Measurements from ENCODE around the gene ELOVL2. TPM values are rescaled to one million over a fixed set of nuclear protein-coding genes. Genes with fewer than 3 reads are reported as not detected.

ELOVL2 gene
- total RNA-seq, 2 experiments from 2014 or later: not detected

DNA sequence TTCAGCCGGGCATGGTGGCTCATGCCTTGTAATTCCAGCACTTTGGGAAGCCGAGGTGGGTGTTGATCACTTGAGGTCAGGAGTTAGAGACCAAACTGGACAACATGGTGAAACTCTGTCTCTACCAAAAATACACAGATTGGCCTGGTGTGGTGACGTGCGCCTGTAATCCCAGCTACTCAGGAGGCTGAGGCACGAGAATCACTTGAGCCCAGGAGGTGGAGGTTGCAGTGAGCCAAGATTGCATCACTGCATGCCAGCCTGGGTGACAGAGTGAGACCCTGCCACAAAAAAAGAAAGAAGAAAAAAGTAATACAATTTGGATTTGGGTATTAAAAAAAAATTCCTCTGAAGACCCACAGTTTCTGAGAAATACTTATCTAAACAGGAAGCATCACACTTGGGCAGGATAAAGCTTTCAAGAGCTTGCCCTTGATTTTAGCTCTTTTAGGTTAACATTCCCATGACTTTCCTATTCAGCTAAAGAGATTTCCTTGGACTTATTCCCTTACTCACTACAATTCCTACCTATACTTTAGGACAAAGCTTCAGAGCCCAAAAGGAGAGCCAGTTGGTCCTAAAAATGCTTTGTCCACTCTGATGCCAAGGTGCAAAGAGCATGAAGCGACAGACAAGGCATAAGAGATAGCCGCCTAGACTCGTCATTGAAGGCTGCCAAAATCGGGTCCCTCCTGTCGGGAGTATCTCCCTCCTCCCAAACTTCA is 1.9 kb downstream of the ELOVL2 start:
- peaks cover 8% of the 10 kb centered on the region for H3K4me1 Mint-ChIP-seq
- H3K4me3 Mint-ChIP-seq: no peak overlapping the region
- no peak overlapping the region for H3K27ac Mint-ChIP-seq
- H3K27me3 Mint-ChIP-seq: peaks cover 72% of the 10 kb centered on the region
- DNase-seq: no peak
- H3K9me3 Mint-ChIP-seq: no peaks in the 10 kb centered on the region
- peaks cover 2% of the 10 kb centered on the region for H3K36me3 Mint-ChIP-seq

DNA sequence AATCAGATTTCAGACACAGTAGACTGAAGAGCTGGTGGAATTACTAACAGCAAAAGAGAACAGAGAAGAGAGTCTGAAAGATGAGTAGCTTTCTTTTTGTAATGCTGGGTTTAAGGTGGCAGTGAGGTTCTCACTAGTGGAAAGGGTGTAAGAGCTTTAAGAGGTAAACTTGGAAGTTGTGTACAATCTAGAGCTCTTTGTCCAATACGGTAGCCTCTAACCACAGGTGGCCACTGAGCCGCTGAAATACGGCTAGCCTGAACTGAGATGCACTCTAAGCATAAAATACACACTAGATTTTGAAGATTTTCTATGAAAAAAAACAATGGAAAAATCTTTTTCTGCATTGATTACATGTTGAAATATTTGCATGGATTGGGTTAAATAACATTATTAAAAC is 4.0 kb downstream of the ELOVL2 start:
- no peak for DNase-seq
- H3K36me3 Mint-ChIP-seq: peaks cover 2% of the 10 kb centered on the region
- H3K27ac Mint-ChIP-seq: no peak overlapping the region
- H3K4me1 Mint-ChIP-seq: peaks cover 8% of the 10 kb centered on the region
- H3K27me3 Mint-ChIP-seq: peaks cover 76% of the 10 kb centered on the region
- no peak overlapping the region for H3K4me3 Mint-ChIP-seq
- no peaks in the 10 kb centered on the region for H3K9me3 Mint-ChIP-seq

DNA sequence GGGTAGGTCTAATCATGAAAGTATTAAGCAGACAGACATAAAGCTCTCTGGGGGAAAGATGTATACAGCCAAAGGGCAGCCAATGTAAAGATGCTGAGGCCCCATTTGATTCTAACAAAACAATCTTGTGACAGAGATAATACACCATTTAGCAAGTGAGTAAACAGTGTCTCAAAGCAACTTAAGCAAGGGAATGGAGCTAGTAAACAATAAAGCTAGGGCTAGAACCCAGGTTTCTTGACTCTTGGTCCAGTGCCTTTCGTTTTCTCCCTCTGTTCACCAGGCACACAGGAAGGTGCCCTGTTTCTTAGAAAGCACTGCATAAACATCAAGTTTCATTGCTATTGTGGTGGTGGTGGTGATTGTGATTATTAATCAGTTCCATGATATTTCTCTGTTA is 5.1 kb downstream of the ELOVL2 start:
- no peak for DNase-seq
- H3K9me3 Mint-ChIP-seq: no peaks in the 10 kb centered on the region
- H3K36me3 Mint-ChIP-seq: peaks cover 2% of the 10 kb centered on the region
- H3K4me3 Mint-ChIP-seq: no peak overlapping the region
- peaks cover 74% of the 10 kb centered on the region for H3K27me3 Mint-ChIP-seq
- peaks cover 6% of the 10 kb centered on the region for H3K4me1 Mint-ChIP-seq
- H3K27ac Mint-ChIP-seq: no peak overlapping the region

DNA sequence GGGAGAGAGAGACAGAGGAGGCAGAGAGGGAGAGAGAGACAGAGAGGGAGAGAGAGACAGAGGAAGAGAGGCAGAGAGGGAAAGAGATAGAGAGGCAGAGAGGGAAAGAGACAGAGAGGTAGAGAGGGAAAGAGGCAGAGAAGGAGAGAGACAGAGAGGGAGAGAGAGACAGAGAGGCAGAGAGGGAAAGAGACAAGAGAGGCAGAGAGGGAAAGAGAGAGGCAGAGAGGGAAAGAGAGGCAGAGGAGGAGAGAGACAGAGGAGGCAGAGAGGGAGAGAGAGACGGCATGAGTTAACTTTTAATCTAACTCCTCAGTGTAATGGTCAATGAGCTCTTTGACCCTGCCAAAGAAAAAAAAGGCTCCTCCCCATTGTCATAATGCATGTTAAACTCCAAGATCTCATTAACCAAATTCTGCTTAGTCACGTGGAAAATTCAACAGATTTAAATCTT is 7.1 kb downstream of the ELOVL2 start:
- Mint-ChIP-seq H3K27ac (no peak overlapping the region), H3K27me3 (peaks cover 62% of the 10 kb centered on the region), H3K9me3 (no peaks in the 10 kb centered on the region), H3K4me3 (no peak overlapping the region), H3K4me1 (no peaks in the 10 kb centered on the region), H3K36me3 (no peaks in the 10 kb centered on the region)
- DNase-seq: no peak

- no peaks in the 10 kb centered on the region for H3K36me3 Mint-ChIP-seq
- DNase-seq: no peak
- no peaks in the 10 kb centered on the region for H3K4me1 Mint-ChIP-seq
- no peaks in the 10 kb centered on the region for H3K9me3 Mint-ChIP-seq
- no peak overlapping the region for H3K27ac Mint-ChIP-seq
- peaks cover 62% of the 10 kb centered on the region for H3K27me3 Mint-ChIP-seq
- no peak overlapping the region for H3K4me3 Mint-ChIP-seq
Observed at GRCh38 chr6:11036351-11036740, 7.8 kb downstream of the ELOVL2 start.

GRCh38 chr6:11035616-11036350 is 8.3 kb downstream of the ELOVL2 start:
- no peak for DNase-seq
- H3K27ac Mint-ChIP-seq: no peak overlapping the region
- H3K27me3 Mint-ChIP-seq: peaks cover 60% of the 10 kb centered on the region
- no peaks in the 10 kb centered on the region for H3K4me1 Mint-ChIP-seq
- no peak overlapping the region for H3K4me3 Mint-ChIP-seq
- H3K36me3 Mint-ChIP-seq: no peaks in the 10 kb centered on the region
- no peaks in the 10 kb centered on the region for H3K9me3 Mint-ChIP-seq

DNA sequence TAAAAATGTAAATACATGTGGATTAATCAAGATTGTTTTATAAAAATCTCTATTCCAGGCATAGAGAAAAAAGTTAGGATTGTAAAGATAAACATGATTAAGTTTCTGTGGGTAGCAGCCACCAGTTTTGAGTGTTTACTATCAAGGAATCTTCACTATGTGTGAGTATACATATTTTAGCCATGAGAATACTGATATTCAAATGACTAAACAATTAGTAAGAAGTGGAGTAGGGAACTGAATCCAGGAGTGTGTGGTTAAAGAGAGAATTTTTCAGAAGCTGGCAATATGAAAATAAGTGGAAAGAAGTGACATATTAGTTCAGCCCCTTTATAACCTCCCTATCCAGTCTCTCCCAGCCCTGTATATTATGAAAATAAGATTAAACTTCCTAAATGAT is 10.3 kb downstream of the ELOVL2 start:
- Mint-ChIP-seq H3K36me3 (no peaks in the 10 kb centered on the region), H3K27me3 (peaks cover 57% of the 10 kb centered on the region), H3K9me3 (no peaks in the 10 kb centered on the region)

GRCh38 chr6:11030904-11031303 is 13.2 kb downstream of the ELOVL2 start:
- Mint-ChIP-seq H3K4me3 (no peak overlapping the region), H3K27me3 (peaks cover 56% of the 10 kb centered on the region), H3K4me1 (no peaks in the 10 kb centered on the region), H3K27ac (no peak overlapping the region), H3K36me3 (no peaks in the 10 kb centered on the region), H3K9me3 (no peaks in the 10 kb centered on the region)
- DNase-seq: no peak

More for the DNA sequence above, 10.3 kb downstream of the ELOVL2 start:
- H3K4me1 Mint-ChIP-seq: no peaks in the 10 kb centered on the region
- H3K4me3 Mint-ChIP-seq: no peak overlapping the region
- no peak for DNase-seq
- no peak overlapping the region for H3K27ac Mint-ChIP-seq

DNA sequence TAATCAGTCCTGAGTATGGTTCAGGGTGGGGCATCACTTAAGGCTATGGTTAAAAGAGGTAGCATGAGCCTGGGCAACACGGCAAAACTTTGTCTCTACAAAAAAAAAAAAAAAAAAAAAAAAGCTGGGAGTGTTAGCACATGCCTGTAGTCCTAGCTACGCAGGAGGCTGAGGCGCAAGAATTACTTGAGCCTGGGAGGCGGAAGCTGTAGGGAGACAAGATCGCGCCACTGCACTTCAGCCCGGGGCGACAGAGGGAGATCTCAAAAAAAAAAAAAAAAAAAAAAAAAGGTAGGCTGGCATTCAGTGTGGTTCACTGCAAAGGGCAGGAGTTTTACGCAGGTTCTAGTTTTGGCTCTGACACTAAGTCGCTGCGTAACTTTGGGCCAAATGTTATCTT is 15.1 kb downstream of the ELOVL2 start:
- peaks cover 47% of the 10 kb centered on the region for H3K27me3 Mint-ChIP-seq

GRCh38 chr6:11027565-11028110 is 16.5 kb downstream of the ELOVL2 start:
- H3K4me1 Mint-ChIP-seq: no peaks in the 10 kb centered on the region
- DNase-seq: no peak
- H3K27ac Mint-ChIP-seq: no peak overlapping the region
- H3K36me3 Mint-ChIP-seq: no peaks in the 10 kb centered on the region
- no peak overlapping the region for H3K4me3 Mint-ChIP-seq
- H3K9me3 Mint-ChIP-seq: no peaks in the 10 kb centered on the region
- peaks cover 43% of the 10 kb centered on the region for H3K27me3 Mint-ChIP-seq

More for the DNA sequence above, 15.1 kb downstream of the ELOVL2 start:
- Mint-ChIP-seq H3K27ac (no peak overlapping the region), H3K4me1 (no peaks in the 10 kb centered on the region), H3K4me3 (no peak overlapping the region), H3K9me3 (no peaks in the 10 kb centered on the region), H3K36me3 (no peaks in the 10 kb centered on the region)
- no peak for DNase-seq

DNA sequence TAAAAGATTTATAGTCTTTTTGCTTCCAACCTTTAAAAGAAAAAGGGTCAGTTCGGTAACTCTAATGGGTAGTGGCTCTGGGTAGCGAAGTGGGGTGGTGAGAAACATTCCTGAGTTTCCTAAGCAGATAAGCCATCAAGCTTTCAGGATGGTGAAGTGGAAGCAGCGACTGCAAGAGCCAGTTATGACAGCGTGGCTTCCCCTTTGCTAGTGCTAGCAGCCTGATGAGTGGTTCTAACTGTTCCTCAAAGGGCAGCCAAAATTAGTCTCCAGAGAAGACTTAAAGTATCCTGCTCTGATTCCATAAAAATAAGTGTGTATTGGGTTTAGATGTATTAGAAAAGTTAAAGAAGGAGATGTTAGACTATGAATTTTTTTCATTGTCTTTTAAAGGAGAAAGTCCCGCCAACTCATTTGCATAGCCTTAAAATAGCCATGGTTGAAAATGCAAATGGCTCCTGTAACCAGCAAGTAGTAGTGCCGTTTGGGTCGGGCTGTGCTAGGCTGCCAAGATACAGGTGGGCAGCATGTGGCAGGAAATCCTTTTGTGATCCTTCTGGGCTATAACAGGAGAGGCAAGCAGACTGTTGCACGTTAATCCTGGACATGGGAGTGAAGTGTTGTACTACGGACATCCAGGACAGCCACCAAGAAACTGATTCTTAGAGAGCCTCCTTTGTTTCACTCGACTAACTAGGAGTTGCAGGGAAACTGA is 18.0 kb downstream of the ELOVL2 start:
- no peak overlapping the region for H3K27ac Mint-ChIP-seq
- no peaks in the 10 kb centered on the region for H3K36me3 Mint-ChIP-seq
- H3K9me3 Mint-ChIP-seq: no peaks in the 10 kb centered on the region
- H3K4me3 Mint-ChIP-seq: no peak overlapping the region
- peaks cover 47% of the 10 kb centered on the region for H3K27me3 Mint-ChIP-seq
- no peak for DNase-seq
- H3K4me1 Mint-ChIP-seq: no peaks in the 10 kb centered on the region

DNA sequence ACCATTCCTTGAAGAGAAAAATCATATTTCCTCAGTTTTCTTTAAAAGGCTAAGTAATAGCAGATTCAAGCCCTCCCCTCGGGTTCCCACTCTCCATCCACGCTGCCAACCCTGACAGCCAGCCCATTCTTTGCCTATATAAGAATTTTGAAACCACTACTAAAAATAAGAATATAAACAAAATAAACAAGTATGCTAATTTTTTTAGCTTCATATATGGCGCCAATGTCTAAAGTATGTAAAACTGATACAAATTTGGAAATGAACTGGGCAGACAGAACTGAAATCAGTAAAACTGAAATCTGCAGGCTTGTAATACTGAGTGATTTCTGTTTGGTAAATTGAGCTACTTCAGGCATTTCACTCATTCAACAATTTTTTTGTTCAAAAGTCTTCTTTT is 19.0 kb downstream of the ELOVL2 start:
- DNase-seq: no peak
- no peaks in the 10 kb centered on the region for H3K9me3 Mint-ChIP-seq
- H3K4me3 Mint-ChIP-seq: no peak overlapping the region
- peaks cover 47% of the 10 kb centered on the region for H3K27me3 Mint-ChIP-seq
- no peaks in the 10 kb centered on the region for H3K4me1 Mint-ChIP-seq
- H3K36me3 Mint-ChIP-seq: no peaks in the 10 kb centered on the region
- no peak overlapping the region for H3K27ac Mint-ChIP-seq

- DNase-seq: no peak
- Mint-ChIP-seq H3K36me3 (no peaks in the 10 kb centered on the region), H3K27ac (no peak overlapping the region), H3K27me3 (peaks cover 39% of the 10 kb centered on the region), H3K4me1 (no peaks in the 10 kb centered on the region), H3K9me3 (no peaks in the 10 kb centered on the region), H3K4me3 (no peak overlapping the region)
Observed at GRCh38 chr6:11023032-11023431, 21.1 kb downstream of the ELOVL2 start.

DNA sequence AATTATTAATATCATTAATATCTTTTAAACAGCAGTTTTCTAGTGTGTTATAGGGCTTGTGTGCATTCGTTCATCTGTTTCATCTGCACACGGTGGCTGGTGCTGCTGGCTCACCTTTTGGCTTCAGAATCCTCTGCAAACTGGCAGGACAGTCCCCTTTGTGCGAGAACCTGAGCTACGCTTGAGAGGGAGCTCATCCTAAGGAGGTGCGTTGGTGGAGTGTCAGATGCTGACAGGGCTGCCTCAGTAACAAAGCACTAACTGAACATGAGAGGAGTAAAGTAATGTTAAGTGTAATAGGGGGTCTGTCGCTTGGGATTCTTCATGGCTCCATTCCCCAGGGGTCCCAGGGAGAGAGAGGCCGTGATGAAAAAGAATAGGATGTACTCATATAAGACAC is 22.4 kb downstream of the ELOVL2 start:
- H3K4me1 Mint-ChIP-seq: no peaks in the 10 kb centered on the region
- DNase-seq: no peak
- no peak overlapping the region for H3K27ac Mint-ChIP-seq
- H3K4me3 Mint-ChIP-seq: no peak overlapping the region
- no peaks in the 10 kb centered on the region for H3K9me3 Mint-ChIP-seq
- H3K27me3 Mint-ChIP-seq: peaks cover 29% of the 10 kb centered on the region
- no peaks in the 10 kb centered on the region for H3K36me3 Mint-ChIP-seq

DNA sequence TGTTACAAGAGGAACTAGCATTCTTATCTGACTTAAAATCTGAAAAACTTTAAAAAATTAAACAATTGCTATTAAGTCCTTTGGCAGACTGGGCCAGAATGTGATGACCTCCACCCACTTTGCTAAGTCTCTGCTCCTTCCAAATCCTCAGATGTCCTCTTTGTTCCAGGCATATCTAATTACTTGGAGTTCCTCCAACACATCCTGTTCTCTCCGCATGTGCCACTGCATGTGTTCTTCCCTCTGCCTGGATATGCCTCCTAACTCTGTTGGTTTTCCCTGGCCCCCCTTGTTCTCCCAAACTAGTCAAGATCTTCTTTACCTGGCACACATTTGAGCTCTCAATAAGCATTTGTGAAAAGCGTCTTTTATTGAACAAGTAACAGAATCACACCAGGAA is 23.1 kb downstream of the ELOVL2 start:
- Mint-ChIP-seq H3K4me1 (no peaks in the 10 kb centered on the region), H3K36me3 (no peaks in the 10 kb centered on the region), H3K4me3 (no peak overlapping the region), H3K27ac (no peak overlapping the region), H3K9me3 (no peaks in the 10 kb centered on the region), H3K27me3 (peaks cover 31% of the 10 kb centered on the region)
- no peak for DNase-seq
